ENCODE results near the gene EML2. TPM values are rescaled to one million over a fixed set of nuclear protein-coding genes. Genes with fewer than 3 reads are reported as not detected.

The EML2 gene
- total and polyA plus RNA-seq, 4 donors: 37.6 to 135 (median 99.7) TPM

DNA sequence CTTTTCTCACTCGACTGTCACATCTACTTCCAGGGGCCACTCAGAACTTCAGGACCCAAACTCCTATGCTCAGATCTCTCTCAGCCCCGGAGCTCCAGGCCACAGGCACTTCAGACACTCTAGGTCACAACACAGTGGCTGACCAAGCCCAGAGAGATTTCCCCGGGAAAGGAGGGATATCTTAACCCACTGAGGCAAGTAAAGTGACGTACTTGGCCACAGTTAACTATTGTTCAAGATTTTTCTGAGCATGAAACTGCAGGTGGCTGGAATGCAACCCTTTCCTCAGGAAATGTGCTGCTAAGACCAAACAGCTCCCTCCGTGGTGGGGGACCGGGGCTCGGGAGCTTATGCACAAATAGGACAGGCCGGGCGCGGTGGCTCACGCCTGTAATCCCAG lies 78.5 kb downstream of the EML2 start:
- Histone ChIP-seq H3K27ac (ENCODE audit: low read depth, low read length) (no peak overlapping the region), H3K4me1 (ENCODE audit: control insufficient read depth, insufficient read depth, low read length) (no peaks in the 10 kb centered on the region), H3K36me3 (ENCODE audit: control insufficient read depth, insufficient read depth, low read length) (peaks cover 6% of the 10 kb centered on the region), H3K4me3 (ENCODE audit: low read depth, low read length) (no peak overlapping the region), H3K27me3 (ENCODE audit: control insufficient read depth, insufficient read depth, low read length) (no peaks in the 10 kb centered on the region), H3K9me3 (ENCODE audit: control insufficient read depth, insufficient read depth, low read length) (no peaks in the 10 kb centered on the region)
- no peak for DNase-seq (ENCODE audit: low read depth in 4 of 6, low spot score in 6 of 6)
- 95% methylated on average over 4 of the region's 11 CpGs for WGBS (ENCODE audit: insufficient coverage)

DNA sequence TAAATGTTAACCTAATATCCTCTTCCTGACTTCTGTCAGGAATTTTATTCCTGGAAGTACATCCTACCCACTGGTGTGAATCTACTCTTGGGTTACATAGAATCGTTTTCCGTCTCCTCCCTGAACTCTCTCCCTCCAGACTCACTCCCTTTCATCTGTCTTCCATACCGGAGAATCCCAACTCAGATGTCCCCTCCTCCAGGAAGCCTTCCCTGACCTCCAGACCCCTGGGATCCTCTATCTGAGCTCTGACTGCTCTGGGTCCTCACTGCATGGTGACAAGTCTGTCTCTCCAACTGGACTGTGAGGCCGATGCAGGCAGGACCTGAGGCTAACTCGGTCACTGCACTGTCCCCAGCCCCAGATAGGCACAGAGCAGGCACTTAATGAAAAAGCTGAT lies 79.2 kb downstream of the EML2 start:
- Histone ChIP-seq H3K27me3 (ENCODE audit: control insufficient read depth, insufficient read depth, low read length) (no peaks in the 10 kb centered on the region), H3K27ac (ENCODE audit: low read depth, low read length) (no peak overlapping the region), H3K36me3 (ENCODE audit: control insufficient read depth, insufficient read depth, low read length) (peaks cover 6% of the 10 kb centered on the region), H3K4me3 (ENCODE audit: low read depth, low read length) (no peak overlapping the region), H3K4me1 (ENCODE audit: control insufficient read depth, insufficient read depth, low read length) (no peaks in the 10 kb centered on the region), H3K9me3 (ENCODE audit: control insufficient read depth, insufficient read depth, low read length) (no peaks in the 10 kb centered on the region)
- 86% methylated on average over 5 of the region's 5 CpGs for WGBS (ENCODE audit: insufficient coverage)
- no peak for DNase-seq (ENCODE audit: low read depth in 4 of 6, low spot score in 6 of 6)

Small RNAs within 50 kb of the gene (small RNA-seq; reads per million reads assigned to genes)
- gene MIR642A (ENCODE audit: low replicate concordance): 0.06 reads per million
- 0.37 reads per million, percentile 41 among the genes with 10 or more reads in this experiment for gene RN7SL836P (ENCODE audit: low replicate concordance)

Other genes with a start within 250 kb of the EML2 start
- gene PPP1R13L, start 234.3 kb downstream of the EML2 start, total RNA-seq: 1 to 10 TPM in 1 of 2 donors, under 1 TPM in 1; 0.59 to 3.5 TPM
- 1 to 10 TPM; 1.6 to 2.5 TPM for gene PPP1R13L, start 234.3 kb downstream of the EML2 start, polyA plus RNA-seq (ENCODE audit: insufficient read length in 2 of 2)
- gene POLR1G, start 232.8 kb downstream of the EML2 start, total RNA-seq: 1 to 10 TPM; 2.3 to 8.6 TPM
- 1 to 10 TPM; 8.9 to 9.5 TPM for gene POLR1G, start 232.8 kb downstream of the EML2 start, polyA plus RNA-seq (ENCODE audit: insufficient read length in 2 of 2)
- 10 to 100 TPM; 45.3 to 93.8 TPM for gene ERCC1, start 215.5 kb downstream of the EML2 start, total RNA-seq
- 10 to 100 TPM; 86.0 to 98.1 TPM for gene ERCC1, start 215.5 kb downstream of the EML2 start, polyA plus RNA-seq (ENCODE audit: insufficient read length in 2 of 2)
- 10 to 100 TPM; 11.5 to 85.8 TPM for gene FOSB, start 171.4 kb downstream of the EML2 start, total RNA-seq
- gene FOSB, start 171.4 kb downstream of the EML2 start, polyA plus RNA-seq (ENCODE audit: insufficient read length in 2 of 2): 10 to 100 TPM in 1 of 2 donors, 1 to 10 TPM in 1; 5.9 to 66.5 TPM
- 10 to 100 TPM; 15.7 to 30.5 TPM for gene RTN2, start 142.3 kb downstream of the EML2 start, total RNA-seq
- gene RTN2, start 142.3 kb downstream of the EML2 start, polyA plus RNA-seq (ENCODE audit: insufficient read length in 2 of 2): 10 to 100 TPM; 62.5 to 68.2 TPM
- gene PPM1N, start 141.0 kb downstream of the EML2 start, total RNA-seq: 1 to 10 TPM in 1 of 2 donors, under 1 TPM in 1; 0.79 to 1.5 TPM
- 1 to 10 TPM; 1.8 to 2.1 TPM for gene PPM1N, start 141.0 kb downstream of the EML2 start, polyA plus RNA-seq (ENCODE audit: insufficient read length in 2 of 2)
- 10 to 100 TPM; 19.6 to 35.8 TPM for gene VASP, start 131.9 kb downstream of the EML2 start, total RNA-seq
- 10 to 100 TPM; 34.1 to 34.9 TPM for gene VASP, start 131.9 kb downstream of the EML2 start, polyA plus RNA-seq (ENCODE audit: insufficient read length in 2 of 2)
- gene OPA3, start 54.6 kb downstream of the EML2 start, total RNA-seq: 1 to 10 TPM; 3.9 to 5.8 TPM
- 10 to 100 TPM in 1 of 2 donors, 1 to 10 TPM in 1; 9.3 to 11.0 TPM for gene OPA3, start 54.6 kb downstream of the EML2 start, polyA plus RNA-seq (ENCODE audit: insufficient read length in 2 of 2)
- 1 to 10 TPM in 1 of 2 donors, under 1 TPM in 1; 0.30 to 1.2 TPM for gene GPR4, start 37.2 kb downstream of the EML2 start, total RNA-seq
- gene GPR4, start 37.2 kb downstream of the EML2 start, polyA plus RNA-seq (ENCODE audit: insufficient read length in 2 of 2): 1 to 10 TPM; 1.7 to 3.1 TPM
- gene GIPR, start 28.8 kb upstream of the EML2 start, total RNA-seq: under 1 TPM; 0.30 to 0.55 TPM
- gene GIPR, start 28.8 kb upstream of the EML2 start, polyA plus RNA-seq (ENCODE audit: insufficient read length in 2 of 2): 1 to 10 TPM; 1.4 to 1.9 TPM
- 100 to 1,000 TPM; 170 to 393 TPM for gene SNRPD2, start 52.6 kb upstream of the EML2 start, total RNA-seq
- gene SNRPD2, start 52.6 kb upstream of the EML2 start, polyA plus RNA-seq (ENCODE audit: insufficient read length in 2 of 2): 100 to 1,000 TPM; 251 to 270 TPM
- 1 to 10 TPM; 4.3 to 5.2 TPM for gene QPCTL, start 53.3 kb upstream of the EML2 start, total RNA-seq
- gene QPCTL, start 53.3 kb upstream of the EML2 start, polyA plus RNA-seq (ENCODE audit: insufficient read length in 2 of 2): 10 to 100 TPM; 11.6 to 16.8 TPM
- 10 to 100 TPM in 1 of 2 donors, 1 to 10 TPM in 1; 3.5 to 11.0 TPM for gene FBXO46, start 91.5 kb upstream of the EML2 start, total RNA-seq
- 10 to 100 TPM; 11.4 to 13.6 TPM for gene FBXO46, start 91.5 kb upstream of the EML2 start, polyA plus RNA-seq (ENCODE audit: insufficient read length in 2 of 2)
- gene MEIOSIN, start 94.0 kb upstream of the EML2 start, total RNA-seq: not detected
- gene MEIOSIN, start 94.0 kb upstream of the EML2 start, polyA plus RNA-seq (ENCODE audit: insufficient read length in 2 of 2): not detected
- 10 to 100 TPM in 1 of 2 donors, 1 to 10 TPM in 1; 4.1 to 20.2 TPM for gene SIX5, start 129.9 kb upstream of the EML2 start, total RNA-seq
- gene SIX5, start 129.9 kb upstream of the EML2 start, polyA plus RNA-seq (ENCODE audit: insufficient read length in 2 of 2): 10 to 100 TPM; 11.2 to 17.5 TPM
- 10 to 100 TPM; 16.5 to 35.4 TPM for gene DMPK, start 143.1 kb upstream of the EML2 start, total RNA-seq
- 100 to 1,000 TPM; 113 to 155 TPM for gene DMPK, start 143.1 kb upstream of the EML2 start, polyA plus RNA-seq (ENCODE audit: insufficient read length in 2 of 2)
- gene DMWD, start 153.4 kb upstream of the EML2 start, total RNA-seq: 10 to 100 TPM; 27.0 to 42.7 TPM
- 100 to 1,000 TPM in 1 of 2 donors, 10 to 100 TPM in 1; 82.9 to 101 TPM for gene DMWD, start 153.4 kb upstream of the EML2 start, polyA plus RNA-seq (ENCODE audit: insufficient read length in 2 of 2)
- gene RSPH6A, start 175.9 kb upstream of the EML2 start, total RNA-seq: under 1 TPM in 1 of 2 donors, not detected in 1; 0.11 TPM
- gene RSPH6A, start 175.9 kb upstream of the EML2 start, polyA plus RNA-seq (ENCODE audit: insufficient read length in 2 of 2): under 1 TPM in 1 of 2 donors, not detected in 1; 0.09 TPM
- 10 to 100 TPM; 23.2 to 39.6 TPM for gene SYMPK, start 223.8 kb upstream of the EML2 start, total RNA-seq
- gene SYMPK, start 223.8 kb upstream of the EML2 start, polyA plus RNA-seq (ENCODE audit: insufficient read length in 2 of 2): 10 to 100 TPM; 51.4 to 63.9 TPM
- not detected for gene FOXA3, start 224.9 kb upstream of the EML2 start, total RNA-seq
- not detected for gene FOXA3, start 224.9 kb upstream of the EML2 start, polyA plus RNA-seq (ENCODE audit: insufficient read length in 2 of 2)
- gene IRF2BP1, start 246.7 kb upstream of the EML2 start, total RNA-seq: 10 to 100 TPM; 18.7 to 28.1 TPM
- gene IRF2BP1, start 246.7 kb upstream of the EML2 start, polyA plus RNA-seq (ENCODE audit: insufficient read length in 2 of 2): 10 to 100 TPM; 32.1 to 34.0 TPM

All from spinal cord (tissue), 10 donors.